ENCODE measurements around the gene NRIP1.

DNA sequence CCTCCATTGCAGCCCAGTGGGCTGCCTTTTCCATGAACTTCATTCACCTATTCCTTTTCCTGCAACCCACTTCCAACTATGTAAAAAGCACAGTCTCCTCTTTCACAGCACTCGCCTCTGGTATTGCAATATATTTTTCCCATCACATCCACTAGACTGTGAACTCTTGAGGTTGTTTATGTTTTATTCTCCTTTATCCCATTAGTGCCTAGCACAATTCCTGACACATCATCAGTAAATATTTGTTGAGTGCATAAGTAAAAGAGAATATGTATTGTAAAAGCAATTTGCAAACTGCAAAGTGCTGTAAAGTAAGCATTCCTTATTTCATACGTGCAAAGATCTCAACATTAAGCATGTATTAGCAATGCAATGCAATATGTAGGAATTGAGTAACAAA is 27.9 kb upstream of the NRIP1 start:
- TF ChIP-seq POLR2A (IDR thresholded peaks at IDR 0.05): no peak
- TF ChIP-seq, protein P1, sequence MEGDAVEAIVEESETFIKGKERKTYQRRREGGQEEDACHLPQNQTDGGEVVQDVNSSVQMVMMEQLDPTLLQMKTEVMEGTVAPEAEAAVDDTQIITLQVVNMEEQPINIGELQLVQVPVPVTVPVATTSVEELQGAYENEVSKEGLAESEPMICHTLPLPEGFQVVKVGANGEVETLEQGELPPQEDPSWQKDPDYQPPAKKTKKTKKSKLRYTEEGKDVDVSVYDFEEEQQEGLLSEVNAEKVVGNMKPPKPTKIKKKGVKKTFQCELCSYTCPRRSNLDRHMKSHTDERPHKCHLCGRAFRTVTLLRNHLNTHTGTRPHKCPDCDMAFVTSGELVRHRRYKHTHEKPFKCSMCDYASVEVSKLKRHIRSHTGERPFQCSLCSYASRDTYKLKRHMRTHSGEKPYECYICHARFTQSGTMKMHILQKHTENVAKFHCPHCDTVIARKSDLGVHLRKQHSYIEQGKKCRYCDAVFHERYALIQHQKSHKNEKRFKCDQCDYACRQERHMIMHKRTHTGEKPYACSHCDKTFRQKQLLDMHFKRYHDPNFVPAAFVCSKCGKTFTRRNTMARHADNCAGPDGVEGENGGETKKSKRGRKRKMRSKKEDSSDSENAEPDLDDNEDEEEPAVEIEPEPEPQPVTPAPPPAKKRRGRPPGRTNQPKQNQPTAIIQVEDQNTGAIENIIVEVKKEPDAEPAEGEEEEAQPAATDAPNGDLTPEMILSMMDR (IDR thresholded peaks at IDR 0.05 in 8 of 11, conservative IDR thresholded peaks at IDR 0.05 in 3 of 11): no peak

All from spleen (tissue), 7 donors.